CD4-positive, CD25-positive, alpha-beta regulatory T cell (primary cell): ENCODE data around the gene DUOX2. TPM values are rescaled to one million over a fixed set of nuclear protein-coding genes. Genes with fewer than 3 reads are reported as not detected.
"Not testable (repeated sequence)": the region's sequence is repeated elsewhere in the genome, so short reads cannot be mapped to it uniquely, and the experiment has no call there.

Experiments
- ATAC-seq, 2 donors: fragments of 150-1000 bp; cut with Tn5 transposase; one replicate each; pipeline ENCODE4 v1.10.0; 2021; ENCODE audit warnings: low read depth in 2 of 2, moderate number of reproducible peaks in 2 of 2, moderate library complexity in 1 of 2
- DNase-seq, 3 donors: peaks; one replicate each; pipeline versions ENCODE4 v3.0.0 to v3.0.0-alpha.2; 2012 to 2022; ENCODE audit warnings: mixed read lengths in 1 of 3
- H3K27ac ChIP-seq: one replicate; pipeline ENCODE4 v1.7.0; 2013; ENCODE audit warnings: mild to moderate bottlenecking, low read length; ENCODE audit not compliant: insufficient read depth, poor library complexity, severe bottlenecking
- H3K27me3 ChIP-seq: one replicate; pipeline ENCODE4 v1.7.0; 2013; ENCODE audit warnings: low read length; ENCODE audit not compliant: control insufficient read depth, insufficient read depth
- H3K36me3 ChIP-seq: one replicate; pipeline ENCODE4 v1.7.0; 2013; ENCODE audit warnings: mild to moderate bottlenecking, low read length, moderate library complexity; ENCODE audit not compliant: control insufficient read depth, insufficient read depth
- H3K4me1 ChIP-seq: 2 replicates; pipeline ENCODE4 v1.7.0; 2013; ENCODE audit warnings: mild to moderate bottlenecking, low read length; ENCODE audit not compliant: insufficient read depth, control insufficient read depth, poor library complexity, severe bottlenecking
- H3K4me3 ChIP-seq: one replicate; pipeline ENCODE4 v1.7.0; 2013; ENCODE audit warnings: low read depth, mild to moderate bottlenecking, low read length, moderate library complexity
- H3K9me3 ChIP-seq, 2 experiments: 1 replicate in 1 of 2; 2 replicates in 1 of 2; pipeline ENCODE4 v1.7.0; 2013; ENCODE audit warnings: low read length in 2 of 2, mild to moderate bottlenecking in 1 of 2, moderate library complexity in 1 of 2; ENCODE audit not compliant: control insufficient read depth in 2 of 2
- H3K27ac Mint-ChIP-seq, 3 donors: one replicate each; pipeline ENCODE4 v1.8.0; 2020 to 2022; ENCODE audit warnings: mild to moderate bottlenecking in 3 of 3, mixed read lengths in 3 of 3, moderate library complexity in 2 of 3
- H3K27me3 Mint-ChIP-seq: one replicate; pipeline ENCODE4 v1.8.0; 2022; ENCODE audit warnings: mild to moderate bottlenecking, mixed read lengths
- H3K36me3 Mint-ChIP-seq: one replicate; pipeline ENCODE4 v1.8.0; 2020; ENCODE audit warnings: mixed read lengths
- H3K4me1 Mint-ChIP-seq, 4 donors: one replicate each; pipeline ENCODE4 v1.8.0; 2020 to 2022; ENCODE audit warnings: mixed read lengths in 4 of 4, mild to moderate bottlenecking in 1 of 4
- H3K4me3 Mint-ChIP-seq, 4 donors: one replicate each; pipeline ENCODE4 v1.8.0; 2020 to 2022; ENCODE audit warnings: mild to moderate bottlenecking in 4 of 4, mixed read lengths in 4 of 4, moderate library complexity in 3 of 4
- H3K9me3 Mint-ChIP-seq, 7 donors: one replicate each; pipeline ENCODE4 v1.8.0; 2020 to 2022; ENCODE audit warnings: mixed read lengths in 7 of 7, mild to moderate bottlenecking in 3 of 7, moderate library complexity in 2 of 7
- polyA plus RNA-seq, 4 donors: library from polyadenylated mRNA; unstranded; fragments of 300-500 nt; fragmentation: Illumina TruSeq; gene quantifications; one replicate each; pipeline ENCODE4 v1.2.3, GENCODE V29; 2021
- total RNA-seq: library from RNA; stranded (reverse); gene quantifications from one replicate; pipeline ENCODE4 v1.2.3, GENCODE V29; 2022

The DUOX2 gene
- total and polyA plus RNA-seq, 5 donors from 2014 or later: not detected

DNA sequence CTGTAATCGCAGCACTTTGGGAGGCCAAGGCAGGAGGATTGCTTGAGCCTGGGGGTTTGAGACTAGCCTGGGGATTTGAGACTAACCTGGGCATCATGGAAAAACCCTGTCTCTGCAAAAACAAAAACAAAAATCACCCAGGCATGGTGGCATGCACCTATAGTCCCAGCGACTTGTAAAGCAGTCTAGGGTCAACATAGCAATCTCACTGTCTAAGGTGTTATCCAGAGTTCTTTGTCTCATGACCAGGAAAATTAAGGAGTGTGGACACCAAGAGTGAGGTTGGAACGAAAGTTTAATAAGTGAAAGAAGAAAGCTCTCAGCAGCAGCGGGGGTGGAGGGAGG lies 65.6 kb downstream of the DUOX2 start:
- H3K4me3 ChIP-seq, H3K4me3 Mint-ChIP-seq, H3K4me1 ChIP-seq, H3K4me1 Mint-ChIP-seq, H3K27me3 Mint-ChIP-seq, H3K27ac ChIP-seq, H3K27me3 ChIP-seq, DNase-seq, H3K36me3 ChIP-seq, H3K9me3 ChIP-seq, ATAC-seq, H3K27ac Mint-ChIP-seq: not testable (repeated sequence)
- Mint-ChIP-seq H3K36me3 (peaks cover 37% of the 10 kb centered on the region), H3K9me3 (peaks cover 0 to 16% (median 2%) of the 10 kb centered on the region in 7 donors)

DNA sequence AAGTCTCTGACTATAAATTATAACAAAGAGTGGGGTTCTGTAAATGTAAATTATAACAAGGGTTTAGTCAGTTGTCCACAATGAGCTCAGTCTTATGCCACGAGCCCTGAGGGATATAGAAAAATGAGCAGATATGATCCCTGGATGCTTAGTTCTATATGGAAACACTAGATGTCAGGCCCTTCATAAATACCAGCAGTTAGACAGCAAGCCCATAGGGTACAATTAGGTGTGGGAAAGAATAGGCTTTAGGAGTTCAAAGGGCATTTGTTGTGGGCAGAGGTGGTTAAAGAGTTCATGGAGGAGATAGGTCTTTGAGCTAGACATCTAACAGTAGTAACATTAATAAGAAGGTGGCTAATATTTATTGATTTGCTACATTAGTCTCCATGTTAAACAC lies 69.7 kb downstream of the DUOX2 start:
- H3K27ac Mint-ChIP-seq, H3K4me3 Mint-ChIP-seq, H3K4me1 Mint-ChIP-seq, H3K9me3 ChIP-seq, H3K27me3 ChIP-seq, H3K27ac ChIP-seq, H3K27me3 Mint-ChIP-seq, H3K4me3 ChIP-seq, DNase-seq, ATAC-seq, H3K4me1 ChIP-seq, H3K36me3 ChIP-seq, H3K9me3 Mint-ChIP-seq: not testable (repeated sequence)
- peaks cover 17% of the 10 kb centered on the region for H3K36me3 Mint-ChIP-seq

DNA sequence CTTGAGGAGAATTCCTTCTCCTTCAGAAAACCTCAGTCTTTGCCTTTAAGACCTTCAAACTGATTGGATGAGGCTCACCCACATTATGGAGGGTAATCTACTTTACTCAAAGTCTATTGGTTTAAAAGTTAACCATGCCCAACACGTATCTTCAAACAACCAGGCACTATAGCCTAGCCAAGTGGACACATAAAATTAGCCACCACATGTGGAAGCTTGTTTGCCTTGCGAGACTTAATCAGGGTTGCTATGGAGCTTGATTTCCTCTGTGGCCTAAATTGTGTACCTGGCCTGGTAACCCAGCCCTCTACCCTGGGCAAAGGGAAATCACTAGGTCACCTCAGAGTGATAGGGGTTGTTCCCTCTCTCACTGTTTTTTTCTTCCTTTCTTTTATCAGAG lies 71.1 kb downstream of the DUOX2 start:
- H3K27me3 Mint-ChIP-seq, H3K36me3 ChIP-seq, H3K27me3 ChIP-seq, DNase-seq, H3K27ac Mint-ChIP-seq, H3K9me3 ChIP-seq, ATAC-seq, H3K4me1 ChIP-seq, H3K4me3 Mint-ChIP-seq, H3K4me3 ChIP-seq, H3K36me3 Mint-ChIP-seq, H3K4me1 Mint-ChIP-seq, H3K9me3 Mint-ChIP-seq, H3K27ac ChIP-seq: not testable (repeated sequence)

Other genes with a start within 250 kb of the DUOX2 start
- not detected for gene TERB2, start 157.5 kb downstream of the DUOX2 start, total RNA-seq
- gene TERB2, start 157.5 kb downstream of the DUOX2 start, polyA plus RNA-seq: not detected
- gene SORD, start 91.0 kb downstream of the DUOX2 start, total RNA-seq: 3.4 TPM
- gene SORD, start 91.0 kb downstream of the DUOX2 start, polyA plus RNA-seq: 10 to 100 TPM in 1 of 4 donors, 1 to 10 TPM in 3; 4.1 to 11.4 (median 6.5) TPM
- gene DUOXA2, start 154 bp upstream of the DUOX2 start, total RNA-seq: not detected
- not detected for gene DUOXA2, start 154 bp upstream of the DUOX2 start, polyA plus RNA-seq
- gene DUOXA1, start 15.7 kb upstream of the DUOX2 start, total RNA-seq: not detected
- gene DUOXA1, start 15.7 kb upstream of the DUOX2 start, polyA plus RNA-seq: not detected
- gene DUOX1, start 15.8 kb upstream of the DUOX2 start, total RNA-seq: not detected
- 1 to 10 TPM in 3 of 4 donors, under 1 TPM in 1; 0.72 to 1.6 (median 1.2) TPM for gene DUOX1, start 15.8 kb upstream of the DUOX2 start, polyA plus RNA-seq
- 3.3 TPM for gene SHF, start 73.8 kb upstream of the DUOX2 start, total RNA-seq
- 1 to 10 TPM in 2 of 4 donors, under 1 TPM in 2; 0.87 to 2.2 (median 1.3) TPM for gene SHF, start 73.8 kb upstream of the DUOX2 start, polyA plus RNA-seq
- not detected for gene SLC28A2, start 138.1 kb upstream of the DUOX2 start, total RNA-seq
- gene SLC28A2, start 138.1 kb upstream of the DUOX2 start, polyA plus RNA-seq: not detected